Measurements from ENCODE around the gene ATF4. TPM values are rescaled to one million over a fixed set of nuclear protein-coding genes. Genes with fewer than 3 reads are reported as not detected.

The ATF4 gene
- total RNA-seq, 1 experiment from 2014 or later: 608 TPM

- intact Hi-C loops (cut with micrococcal nuclease): no loop called here
- no peaks in the 10 kb centered on the region; a peak in 1 of 4 replicates for H3K9me3 ChIP-seq (ENCODE audit: control insufficient read depth in 1 of 2, insufficient read depth in 1 of 2, low read depth in 1 of 2, low read length in 2 of 2)
- no peaks in the 10 kb centered on the region for H4K20me1 ChIP-seq (ENCODE audit: insufficient read depth)
- H3K4me1 ChIP-seq (ENCODE audit: control insufficient read depth in 1 of 2, insufficient read depth in 2 of 2, low read length in 2 of 2): peaks cover 14 to 26% of the 10 kb centered on the region in 2 experiments
- H3K27me3 ChIP-seq (ENCODE audit: insufficient read depth, low read length): no peaks in the 10 kb centered on the region
- no peak within 1 kb of the TSS for H3K9ac ChIP-seq (ENCODE audit: low read length)
- no peak for ATAC-seq
- no peak within 1 kb of the TSS for H3K4me3 ChIP-seq (replicated peaks in 1 of 2; ENCODE audit: low read depth in 1 of 2, low read length in 2 of 2)
- H3K27ac ChIP-seq (ENCODE audit: low read depth, low read length): no peak within 1 kb of the TSS
- no peaks in the 10 kb centered on the region for H3K36me3 ChIP-seq (ENCODE audit: control insufficient read depth in 1 of 2, insufficient read depth in 2 of 2, low read length in 2 of 2)
- CTCF ChIA-PET: interaction anchor here (0.9 kb wide), 1 partner anchor 36 kb away, joined by 3 read pairs; no protein-coding TSS in a partner anchor
- H3K4me2 ChIP-seq (ENCODE audit: low read length): peak within 1 kb of the TSS; percentile 25; the same call in 1 of the 2 replicates
- POLR2A ChIA-PET: no interaction called here
- DNase-seq (ENCODE audit: low read depth, low spot score): no peak
- no peak within 1 kb of the TSS for H2AFZ ChIP-seq (ENCODE audit: low read depth, low read length, poor library complexity, severe bottlenecking)
- RAD21 ChIA-PET (ENCODE audit: low non-redundant PET in 1 of 2, low total read pairs in 2 of 2, uncharacterized antibody in 2 of 2, unreplicated experiment in 2 of 2): interaction anchor here in 1 of 2 experiments (0.5 kb wide), 1 partner anchor 47 kb away, joined by 7 read pairs; no protein-coding TSS in a partner anchor
- no peaks in the 10 kb centered on the region for H3K9me2 ChIP-seq (ENCODE audit: insufficient read depth)
- no TSS peak for BruUV-seq (replicated peaks)
- TF ChIP-seq YY1 (IDR thresholded peaks at IDR 0.05; ENCODE audit: extremely low read depth, insufficient replicate concordance, low read depth, low read length) (no peak), EZH2phosphoT487 (IDR thresholded peaks at IDR 0.05; ENCODE audit: borderline replicate concordance) (no peak), CTCF (IDR thresholded peaks at IDR 0.05 in 2 of 3, conservative IDR thresholded peaks at IDR 0.05 in 1 of 3; ENCODE audit: borderline replicate concordance in 1 of 3, insufficient read depth in 1 of 3, low read depth in 2 of 3, low read length in 2 of 3) (no peak), ZFX (IDR thresholded peaks at IDR 0.05) (no peak), SRF (IDR thresholded peaks at IDR 0.05; ENCODE audit: low read depth) (no peak), ATF3 (IDR thresholded peaks at IDR 0.05) (no peak), ZBTB33 (IDR thresholded peaks at IDR 0.05; ENCODE audit: extremely low read depth, insufficient replicate concordance, low read length) (no peak), JUND (IDR thresholded peaks at IDR 0.05) (no peak), EZH2 (IDR thresholded peaks at IDR 0.05) (no peak), EGR1 (IDR thresholded peaks at IDR 0.05; ENCODE audit: low read depth) (no peak), TCF7L2 (IDR thresholded peaks at IDR 0.05; ENCODE audit: borderline replicate concordance, extremely low read depth, insufficient read depth, insufficient read length) (no peak), RAD21 (IDR thresholded peaks at IDR 0.05; ENCODE audit: low read depth) (no peak), REST (IDR thresholded peaks at IDR 0.05; ENCODE audit: low read depth) (no peak), POLR2AphosphoS5 (IDR thresholded peaks at IDR 0.05; ENCODE audit: low read depth, low read length) (no peak), POLR2A (IDR thresholded peaks at IDR 0.05; ENCODE audit: borderline replicate concordance, extremely low read depth, insufficient read depth, insufficient read length) (no peak), FOSL1 (IDR thresholded peaks at IDR 0.05; ENCODE audit: low read depth) (no peak)
- H3K79me2 ChIP-seq (ENCODE audit: insufficient read depth, low read length): no peaks in the 10 kb centered on the region
Measured at GRCh38 chr22:39570665-39571064, 50.3 kb downstream of the ATF4 start, which contains the start of gene CACNA1I. Gene CACNA1I, plus strand, starts transcription at chr22:39570753. Its CDS starts 0 bp downstream, at chr22:39570753.
